ENCODE data around the gene MAPRE3. TPM values are rescaled to one million over a fixed set of nuclear protein-coding genes. Genes with fewer than 3 reads are reported as not detected.
A peak's percentile ranks its signal among the peaks of the same experiment; 100 is the strongest.

Gene MAPRE3
- total RNA-seq, 1 donor from 2014 or later: 27.1 TPM

DNA sequence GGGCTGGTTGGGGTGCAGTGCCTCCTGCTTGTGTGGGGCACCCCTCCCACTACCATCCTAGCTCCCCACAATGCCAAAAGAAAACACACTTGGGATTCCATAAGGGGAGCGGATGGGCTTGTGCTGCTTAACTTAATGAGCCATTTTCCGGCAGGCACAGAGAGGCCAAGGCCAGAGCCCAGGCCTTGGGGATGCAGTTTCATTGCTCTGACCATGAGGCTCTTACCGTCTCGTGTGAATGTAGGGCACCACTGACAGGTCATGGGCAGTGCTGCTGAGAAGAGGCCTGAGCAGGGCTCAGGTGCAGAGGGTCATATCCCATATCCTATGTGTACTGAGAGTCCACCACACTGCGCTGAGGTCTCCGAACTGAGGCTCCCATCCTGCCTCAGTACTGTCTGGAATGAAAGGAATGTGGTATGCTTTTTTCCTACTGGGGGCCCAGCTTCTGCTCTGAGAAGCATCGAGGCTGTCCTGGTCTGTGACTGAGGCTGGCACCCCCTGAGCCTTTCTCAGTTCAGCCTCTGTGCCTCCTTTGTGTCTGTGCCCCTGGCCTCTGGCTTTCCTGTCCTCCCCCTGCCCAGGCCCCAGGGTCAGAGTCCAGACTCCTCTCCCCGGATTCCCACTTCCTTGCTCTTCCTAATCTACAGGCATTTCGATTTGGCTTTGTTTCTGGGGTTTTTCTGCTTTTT is 45.2 kb upstream of the MAPRE3 start:
- TF ChIP-seq CTCF (IDR thresholded peaks at IDR 0.05): no peak
- Histone ChIP-seq H3K27me3 (ENCODE audit: low read depth) (peaks cover 24% of the 10 kb centered on the region), H3K36me3 (no peaks in the 10 kb centered on the region), H3K4me1 (no peaks in the 10 kb centered on the region), H3K27ac (no peak overlapping the region), H3K4me3 (no peak overlapping the region), H3K9me3 (no peaks in the 10 kb centered on the region)
- intact Hi-C loops (cut with DNase I): no loop called here
- ATAC-seq (no peak), DNase-seq (no peak)

GRCh38 chr2:26927221-26927620 is 43.2 kb upstream of the MAPRE3 start:
- no peak for TF ChIP-seq CTCF (IDR thresholded peaks at IDR 0.05)
- Histone ChIP-seq H3K4me1 (no peaks in the 10 kb centered on the region), H3K36me3 (no peaks in the 10 kb centered on the region), H3K27me3 (ENCODE audit: low read depth) (peaks cover 18% of the 10 kb centered on the region), H3K9me3 (no peaks in the 10 kb centered on the region), H3K4me3 (no peak overlapping the region), H3K27ac (no peak overlapping the region)
- intact Hi-C loops (cut with DNase I): no loop called here
- no peak for ATAC-seq
- DNase-seq: no peak

- no peak for TF ChIP-seq CTCF (IDR thresholded peaks at IDR 0.05)
- H3K36me3 ChIP-seq: no peaks in the 10 kb centered on the region
- intact Hi-C loops (cut with DNase I): no loop called here
- H3K4me3 ChIP-seq: no peak overlapping the region
- no peak overlapping the region for H3K27ac ChIP-seq
- peak in 1 of 2 donors; percentile 11 for ATAC-seq
- H3K27me3 ChIP-seq (ENCODE audit: low read depth): peaks cover 12% of the 10 kb centered on the region
- no peak for DNase-seq
- no peaks in the 10 kb centered on the region for H3K4me1 ChIP-seq
- no peaks in the 10 kb centered on the region for H3K9me3 ChIP-seq
These were observed 37.5 kb upstream of the MAPRE3 start for GRCh38 chr2:26932974-26933373.

GRCh38 chr2:26933431-26934334 is 36.8 kb upstream of the MAPRE3 start:
- no peak overlapping the region for H3K27ac ChIP-seq
- H3K36me3 ChIP-seq: no peaks in the 10 kb centered on the region
- ATAC-seq: no peak
- H3K4me1 ChIP-seq: no peaks in the 10 kb centered on the region
- intact Hi-C loops (cut with DNase I): no loop called here
- no peak overlapping the region for H3K4me3 ChIP-seq
- no peaks in the 10 kb centered on the region for H3K9me3 ChIP-seq
- peaks cover 12% of the 10 kb centered on the region for H3K27me3 ChIP-seq (ENCODE audit: low read depth)
- DNase-seq: no peak
- TF ChIP-seq CTCF (IDR thresholded peaks at IDR 0.05): no peak

DNA sequence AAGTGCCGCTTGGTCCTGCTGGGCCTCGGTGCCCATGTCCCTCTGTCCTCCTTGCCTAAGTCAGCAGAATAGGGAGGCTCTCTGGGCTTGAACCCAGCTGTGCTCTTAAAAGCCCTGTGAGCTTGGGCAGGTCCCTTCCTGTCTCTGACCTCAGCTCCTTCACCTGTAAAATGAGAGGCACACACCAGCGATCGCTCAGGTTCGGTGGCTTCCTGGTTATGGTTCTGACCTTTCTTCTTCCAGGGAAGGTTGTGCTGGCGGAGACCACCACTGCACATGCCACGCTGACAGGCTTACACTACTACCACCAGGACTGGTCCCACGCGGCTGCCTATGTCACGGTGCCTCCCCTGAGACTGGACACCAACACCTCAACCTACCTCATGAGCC is 36.1 kb upstream of the MAPRE3 start:
- no peak overlapping the region for H3K27ac ChIP-seq
- no peaks in the 10 kb centered on the region for H3K4me1 ChIP-seq
- intact Hi-C loops (cut with DNase I): no loop called here
- no peak for ATAC-seq
- H3K36me3 ChIP-seq: no peaks in the 10 kb centered on the region
- DNase-seq: no peak
- no peaks in the 10 kb centered on the region for H3K9me3 ChIP-seq
- H3K4me3 ChIP-seq: no peak overlapping the region
- TF ChIP-seq CTCF (IDR thresholded peaks at IDR 0.05): no peak
- peaks cover 10% of the 10 kb centered on the region for H3K27me3 ChIP-seq (ENCODE audit: low read depth)

Data from lower lobe of right lung (tissue), 2 donors.